ENCODE results near the gene ANO4. TPM values are rescaled to one million over a fixed set of nuclear protein-coding genes. Genes with fewer than 3 reads are reported as not detected.

ANO4 gene
- total RNA-seq, 2 donors from 2014 or later: 3.4 to 4.0 TPM

DNA sequence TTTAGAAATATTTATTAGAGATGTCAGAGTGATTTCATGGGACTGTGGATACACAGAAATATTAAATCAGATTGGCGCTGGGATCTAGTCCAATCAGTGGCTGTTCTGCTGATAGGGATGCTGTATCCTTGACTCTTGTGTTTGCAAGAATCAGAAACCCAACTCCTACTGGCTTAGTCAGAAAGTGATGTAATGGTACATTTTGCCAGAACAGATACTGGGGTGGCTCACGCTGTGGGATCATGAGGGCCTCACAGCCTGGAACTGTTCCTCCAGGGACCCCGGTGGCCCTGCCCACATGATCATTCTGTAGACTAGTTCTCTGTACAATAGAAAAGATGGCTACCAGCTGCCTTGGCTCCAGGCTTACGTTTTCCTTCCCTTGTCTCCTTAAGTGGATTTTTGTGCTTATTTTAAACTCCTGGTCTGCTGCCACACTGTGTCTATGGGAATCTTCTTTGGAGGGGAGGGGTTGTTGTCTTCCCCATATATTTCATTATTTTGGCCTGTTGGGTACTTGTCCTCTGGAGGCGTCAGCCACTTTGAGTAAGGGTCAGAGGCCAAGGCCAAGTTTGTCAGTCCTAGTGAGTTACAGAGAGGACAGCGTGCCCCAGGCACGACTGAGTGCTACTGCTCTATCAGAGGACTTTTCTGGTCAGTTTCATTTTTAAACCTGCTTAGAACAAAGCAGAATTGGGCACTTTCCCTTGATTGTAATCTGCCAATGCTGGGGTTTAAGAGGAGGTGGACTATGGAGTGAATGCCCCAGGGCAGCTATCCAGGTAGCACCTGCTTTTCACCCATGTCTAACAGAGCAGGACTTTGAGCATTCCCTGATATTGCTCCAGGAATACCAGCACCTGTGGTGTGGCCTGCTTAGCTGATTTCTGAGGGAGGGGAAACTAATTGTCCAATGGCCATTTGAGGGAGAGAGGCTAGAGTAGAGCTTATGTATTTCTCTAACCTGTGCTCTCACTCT lies 251.2 kb downstream of the ANO4 start:
- no peaks in the 10 kb centered on the region for H3K27me3 ChIP-seq (ENCODE audit: control insufficient read depth, insufficient read depth, low read length, poor library complexity, severe bottlenecking)
- Mint-ChIP-seq H3K36me3 (ENCODE audit: low read depth) (no peaks in the 10 kb centered on the region), H3K9me3 (no peaks in the 10 kb centered on the region), H3K27ac (peak overlapping the region; percentile 2), H3K27me3 (ENCODE audit: insufficient read depth) (no peaks in the 10 kb centered on the region), H3K4me1 (peaks cover 18% of the 10 kb centered on the region), H3K4me3 (no peak overlapping the region)
- no peak overlapping the region for H3K4me3 ChIP-seq (ENCODE audit: low read length)
- 93 to 98% methylated on average over 6 to 7 of the region's 7 CpGs for WGBS, 2 experiments (ENCODE audit: insufficient coverage in 1 of 2, insufficient read length in 1 of 2)
- H3K9ac ChIP-seq (ENCODE audit: extremely low read depth, low read length, poor library complexity, severe bottlenecking): no peak overlapping the region
- TF ChIP-seq, protein P1, sequence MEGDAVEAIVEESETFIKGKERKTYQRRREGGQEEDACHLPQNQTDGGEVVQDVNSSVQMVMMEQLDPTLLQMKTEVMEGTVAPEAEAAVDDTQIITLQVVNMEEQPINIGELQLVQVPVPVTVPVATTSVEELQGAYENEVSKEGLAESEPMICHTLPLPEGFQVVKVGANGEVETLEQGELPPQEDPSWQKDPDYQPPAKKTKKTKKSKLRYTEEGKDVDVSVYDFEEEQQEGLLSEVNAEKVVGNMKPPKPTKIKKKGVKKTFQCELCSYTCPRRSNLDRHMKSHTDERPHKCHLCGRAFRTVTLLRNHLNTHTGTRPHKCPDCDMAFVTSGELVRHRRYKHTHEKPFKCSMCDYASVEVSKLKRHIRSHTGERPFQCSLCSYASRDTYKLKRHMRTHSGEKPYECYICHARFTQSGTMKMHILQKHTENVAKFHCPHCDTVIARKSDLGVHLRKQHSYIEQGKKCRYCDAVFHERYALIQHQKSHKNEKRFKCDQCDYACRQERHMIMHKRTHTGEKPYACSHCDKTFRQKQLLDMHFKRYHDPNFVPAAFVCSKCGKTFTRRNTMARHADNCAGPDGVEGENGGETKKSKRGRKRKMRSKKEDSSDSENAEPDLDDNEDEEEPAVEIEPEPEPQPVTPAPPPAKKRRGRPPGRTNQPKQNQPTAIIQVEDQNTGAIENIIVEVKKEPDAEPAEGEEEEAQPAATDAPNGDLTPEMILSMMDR (conservative IDR thresholded peaks at IDR 0.05): no peak
- no peaks in the 10 kb centered on the region for H3K36me3 ChIP-seq (ENCODE audit: control insufficient read depth, insufficient read depth, low read length)
- no peaks in the 10 kb centered on the region for H3K9me3 ChIP-seq (ENCODE audit: control insufficient read depth, low read length)
- no peak overlapping the region for H3K27ac ChIP-seq (ENCODE audit: low read depth, low read length)
- DNase-seq: no peak
- H3K4me1 ChIP-seq (ENCODE audit: control insufficient read depth, insufficient read depth, low read length): no peaks in the 10 kb centered on the region

DNA sequence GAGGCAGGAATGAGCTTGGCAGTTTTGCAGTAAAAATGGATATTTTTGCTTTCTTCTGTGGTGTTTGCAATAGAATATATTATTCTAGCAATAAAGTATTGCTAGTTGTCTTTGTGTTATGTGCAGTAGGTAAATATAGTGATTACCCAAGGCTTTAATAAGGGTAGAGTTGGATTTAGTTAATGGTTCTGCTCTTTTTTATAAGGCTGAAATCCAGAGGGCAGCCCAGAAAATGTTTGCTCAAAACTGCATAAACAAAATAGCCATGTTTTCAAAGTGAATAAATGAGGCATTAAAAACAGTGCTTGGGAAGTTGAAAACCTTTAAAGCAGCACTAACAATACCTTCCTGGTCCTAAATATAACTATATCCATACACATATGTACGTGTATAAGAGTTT lies 253.1 kb downstream of the ANO4 start:
- H3K27ac ChIP-seq (ENCODE audit: low read depth, low read length): no peak overlapping the region
- H3K27ac Mint-ChIP-seq: no peak overlapping the region
- H3K36me3 Mint-ChIP-seq (ENCODE audit: low read depth): no peaks in the 10 kb centered on the region
- H3K4me1 ChIP-seq (ENCODE audit: control insufficient read depth, insufficient read depth, low read length): no peaks in the 10 kb centered on the region
- H3K27me3 ChIP-seq (ENCODE audit: control insufficient read depth, insufficient read depth, low read length, poor library complexity, severe bottlenecking): no peaks in the 10 kb centered on the region
- H3K4me3 Mint-ChIP-seq: no peak overlapping the region
- H3K36me3 ChIP-seq (ENCODE audit: control insufficient read depth, insufficient read depth, low read length): no peaks in the 10 kb centered on the region
- no peaks in the 10 kb centered on the region for H3K9me3 ChIP-seq (ENCODE audit: control insufficient read depth, low read length)
- no CpG with 5 or more reads among the region's 1 CpG for WGBS, 2 experiments (ENCODE audit: insufficient coverage in 1 of 2, insufficient read length in 1 of 2)
- H3K9me3 Mint-ChIP-seq: no peaks in the 10 kb centered on the region
- H3K4me3 ChIP-seq (ENCODE audit: low read length): no peak overlapping the region
- DNase-seq: no peak
- TF ChIP-seq, protein P1 (conservative IDR thresholded peaks at IDR 0.05): no peak
- peaks cover 7% of the 10 kb centered on the region for H3K4me1 Mint-ChIP-seq
- H3K9ac ChIP-seq (ENCODE audit: extremely low read depth, low read length, poor library complexity, severe bottlenecking): no peak overlapping the region
- H3K27me3 Mint-ChIP-seq (ENCODE audit: insufficient read depth): no peaks in the 10 kb centered on the region

- no peaks in the 10 kb centered on the region for H3K36me3 ChIP-seq (ENCODE audit: control insufficient read depth, insufficient read depth, low read length)
Measured at GRCh38 chr12:101050631-101051030, 256.1 kb downstream of the ANO4 start.

More at GRCh38 chr12:101050631-101051030, 256.1 kb downstream of the ANO4 start:
- Mint-ChIP-seq H3K9me3 (no peaks in the 10 kb centered on the region), H3K4me3 (no peak overlapping the region), H3K36me3 (ENCODE audit: low read depth) (no peaks in the 10 kb centered on the region), H3K4me1 (peaks cover 7% of the 10 kb centered on the region), H3K27ac (no peak overlapping the region), H3K27me3 (ENCODE audit: insufficient read depth) (no peaks in the 10 kb centered on the region)
- WGBS, 2 experiments (ENCODE audit: insufficient coverage in 1 of 2, insufficient read length in 1 of 2): no CpG with 5 or more reads among the region's 1 CpG
- Histone ChIP-seq H3K27me3 (ENCODE audit: control insufficient read depth, insufficient read depth, low read length, poor library complexity, severe bottlenecking) (no peaks in the 10 kb centered on the region), H3K4me3 (ENCODE audit: low read length) (no peak overlapping the region), H3K9ac (ENCODE audit: extremely low read depth, low read length, poor library complexity, severe bottlenecking) (no peak overlapping the region), H3K9me3 (ENCODE audit: control insufficient read depth, low read length) (no peaks in the 10 kb centered on the region), H3K4me1 (ENCODE audit: control insufficient read depth, insufficient read depth, low read length) (no peaks in the 10 kb centered on the region), H3K27ac (ENCODE audit: low read depth, low read length) (no peak overlapping the region)
- no peak for DNase-seq
- TF ChIP-seq, protein P1 (conservative IDR thresholded peaks at IDR 0.05): no peak

Data from endodermal cell (in vitro differentiated cells).